H9 (cell line): ENCODE data around the gene ASB18. TPM values are rescaled to one million over a fixed set of nuclear protein-coding genes. Genes with fewer than 3 reads are reported as not detected.
A peak's percentile ranks its signal among the peaks of the same experiment; 100 is the strongest.

Experiments
- DNase-seq: peaks from one replicate; pipeline ENCODE4 v3.0.0-alpha.2; 2017
- H2AFZ ChIP-seq: one replicate; pipeline ENCODE4 v1.6.1; 2013; ENCODE audit warnings: mild to moderate bottlenecking, low read length, control low read depth, moderate library complexity
- H2AK5ac ChIP-seq: 2 replicates; pipeline ENCODE4 v1.6.1; 2013; ENCODE audit warnings: low read length, control low read depth, mixed read lengths; ENCODE audit not compliant: insufficient read length
- H2BK120ac ChIP-seq: one replicate; pipeline ENCODE4 v1.6.1; 2013; ENCODE audit warnings: low read depth, mild to moderate bottlenecking, low read length, control low read depth, inconsistent platforms; ENCODE audit not compliant: poor library complexity, severe bottlenecking
- H2BK12ac ChIP-seq: 2 replicates; pipeline ENCODE4 v1.6.1; 2013; ENCODE audit warnings: low read length, control low read depth, mixed read lengths, low read depth; ENCODE audit not compliant: insufficient read length
- H2BK15ac ChIP-seq: 2 replicates; pipeline ENCODE4 v1.6.1; 2013; ENCODE audit warnings: low read depth, low read length, control low read depth
- H2BK20ac ChIP-seq: one replicate; pipeline ENCODE4 v1.6.1; 2013; ENCODE audit warnings: low read depth, mild to moderate bottlenecking, low read length, control low read depth, inconsistent platforms; ENCODE audit not compliant: poor library complexity, severe bottlenecking
- H2BK5ac ChIP-seq: 2 replicates; pipeline ENCODE4 v1.6.1; 2013; ENCODE audit warnings: low read length, control low read depth, mixed read lengths; ENCODE audit not compliant: insufficient read length
- H3K14ac ChIP-seq: 2 replicates; pipeline ENCODE4 v1.6.1; 2013; ENCODE audit warnings: low read length, control low read depth; ENCODE audit not compliant: insufficient read depth
- H3K18ac ChIP-seq: 2 replicates; pipeline ENCODE4 v1.6.1; 2013; ENCODE audit warnings: low read depth, mild to moderate bottlenecking, mixed read lengths, low read length, control low read depth; ENCODE audit not compliant: insufficient read length
- H3K23ac ChIP-seq: 2 replicates; pipeline ENCODE4 v1.6.1; 2013; ENCODE audit warnings: low read length, control low read depth, mixed read lengths, low read depth; ENCODE audit not compliant: insufficient read length
- H3K23me2 ChIP-seq: 2 replicates; pipeline ENCODE4 v1.6.1; 2013; ENCODE audit warnings: low read depth, mild to moderate bottlenecking, mixed read lengths, low read length, control low read depth; ENCODE audit not compliant: insufficient read length, poor library complexity, severe bottlenecking
- H3K27ac ChIP-seq: 2 replicates; pipeline ENCODE4 v1.5.1; 2013; ENCODE audit warnings: low read length, control low read depth, mixed read lengths, low read depth; ENCODE audit not compliant: insufficient read length
- H3K27me3 ChIP-seq: 2 replicates; pipeline ENCODE4 v1.6.1; 2013; ENCODE audit warnings: low read length, control low read depth, inconsistent platforms; ENCODE audit not compliant: insufficient read depth
- H3K4ac ChIP-seq: 2 replicates; pipeline ENCODE4 v1.6.1; 2013; ENCODE audit warnings: low read depth, mild to moderate bottlenecking, control low read depth, inconsistent platforms, low read length, moderate library complexity
- H3K4me1 ChIP-seq: 2 replicates; pipeline ENCODE4 v1.6.1; 2013; ENCODE audit warnings: low read length, control low read depth, inconsistent platforms; ENCODE audit not compliant: insufficient read depth
- H3K4me2 ChIP-seq: 2 replicates; pipeline ENCODE4 v1.6.1; 2013; ENCODE audit warnings: low read length, control low read depth, mixed read lengths; ENCODE audit not compliant: insufficient read length, insufficient read depth
- H3K56ac ChIP-seq: 2 replicates; pipeline ENCODE4 v1.6.1; 2013; ENCODE audit warnings: low read depth, mild to moderate bottlenecking, mixed read lengths, low read length, control low read depth; ENCODE audit not compliant: insufficient read length
- H3K79me1 ChIP-seq: 2 replicates; pipeline ENCODE4 v1.6.1; 2013; ENCODE audit warnings: low read depth, mild to moderate bottlenecking, moderate library complexity, low read length, control low read depth, inconsistent platforms; ENCODE audit not compliant: insufficient read depth, poor library complexity, severe bottlenecking
- H3K79me2 ChIP-seq: 2 replicates; pipeline ENCODE4 v1.6.1; 2013; ENCODE audit warnings: low read length, control low read depth, inconsistent platforms; ENCODE audit not compliant: insufficient read depth
- H3K9ac ChIP-seq: 2 replicates; pipeline ENCODE4 v1.6.1; 2013; ENCODE audit warnings: low read length, control low read depth, mixed read lengths; ENCODE audit not compliant: insufficient read length; ENCODE audit errors: extremely low read depth
- H3K9me3 ChIP-seq: one replicate; pipeline ENCODE4 v1.6.1; 2013; ENCODE audit warnings: low read depth, low read length, inconsistent platforms; ENCODE audit not compliant: control insufficient read depth
- H3T11ph ChIP-seq: one replicate; pipeline ENCODE4 v1.6.1; 2013; ENCODE audit warnings: mild to moderate bottlenecking, low read length, control low read depth, inconsistent platforms
- H4K20me1 ChIP-seq: one replicate; pipeline ENCODE4 v1.6.1; 2013; ENCODE audit not compliant: control insufficient read depth, insufficient read length, insufficient read depth
- H4K5ac ChIP-seq: 2 replicates; pipeline ENCODE4 v1.6.1; 2013; ENCODE audit warnings: low read depth, mild to moderate bottlenecking, mixed read lengths, low read length, control low read depth; ENCODE audit not compliant: insufficient read length
- H4K8ac ChIP-seq: replicated peaks from 2 replicates; pipeline ENCODE4 v1.6.1; 2013; ENCODE audit warnings: low read length, control low read depth, mixed read lengths, low read depth; ENCODE audit not compliant: insufficient read length
- H4K91ac ChIP-seq: 2 replicates; pipeline ENCODE4 v1.6.1; 2013; ENCODE audit warnings: low read depth, mild to moderate bottlenecking, moderate library complexity, mixed read lengths, low read length, control low read depth; ENCODE audit not compliant: insufficient read length
- H3K27ac Mint-ChIP-seq, 3 experiments: 2 replicates in 2 of 3; 3 replicates in 1 of 3; pipeline ENCODE4 v1.8.0; 2020 to 2021; ENCODE audit warnings: mixed read lengths in 3 of 3, mild to moderate bottlenecking in 1 of 3, moderate library complexity in 1 of 3
- H3K27me3 Mint-ChIP-seq: 2 replicates; pipeline ENCODE4 v1.8.0; 2021; ENCODE audit warnings: low read depth, mild to moderate bottlenecking, moderate library complexity, mixed read lengths
- H3K36me3 Mint-ChIP-seq, 3 experiments: 2 replicates in 2 of 3; 3 replicates in 1 of 3; pipeline ENCODE4 v1.8.0; 2020 to 2021; ENCODE audit warnings: low read depth in 3 of 3, mixed read lengths in 3 of 3; ENCODE audit not compliant: insufficient read depth in 1 of 3
- H3K4me1 Mint-ChIP-seq, 2 experiments: 2 replicates each; pipeline ENCODE4 v1.8.0; 2020; ENCODE audit warnings: mixed read lengths in 2 of 2
- H3K4me3 Mint-ChIP-seq, 2 experiments: 2 replicates in 1 of 2; 3 replicates in 1 of 2; pipeline ENCODE4 v1.8.0; 2020 to 2021; ENCODE audit warnings: mild to moderate bottlenecking in 2 of 2, mixed read lengths in 2 of 2, moderate library complexity in 1 of 2
- H3K9me3 Mint-ChIP-seq, 2 experiments: 2 replicates in 1 of 2; 3 replicates in 1 of 2; pipeline ENCODE4 v1.8.0; 2020; ENCODE audit warnings: mild to moderate bottlenecking in 2 of 2, mixed read lengths in 2 of 2, moderate library complexity in 1 of 2
- WGBS: extraction: QIAGEN DNeasy Blood & Tissue Kit; methylation state at CpG from one replicate; pipeline ENCODE4 v1.1.7; 2013; ENCODE audit warnings: missing lambda C conversion rate, low lambda C conversion rate, mixed read lengths; ENCODE audit not compliant: insufficient read length; ENCODE audit errors: extremely low coverage; 5-methylcytosine and 5-hydroxymethylcytosine counted together
- total RNA-seq: library from RNA; stranded (reverse); gene quantifications from 2 replicates; pipeline ENCODE4 v1.2.1, GENCODE V29; 2021
- TF ChIP-seq, protein P1 (sequence below): fragments of 200-600 bp; sonication (generic); conservative IDR thresholded peaks from 3 replicates; pipeline ENCODE4 v1.8.0; 2021; ENCODE audit warnings: antibody characterized with exemption, mild to moderate bottlenecking

ASB18 gene
- total RNA-seq, 1 experiment from 2014 or later: not detected

DNA sequence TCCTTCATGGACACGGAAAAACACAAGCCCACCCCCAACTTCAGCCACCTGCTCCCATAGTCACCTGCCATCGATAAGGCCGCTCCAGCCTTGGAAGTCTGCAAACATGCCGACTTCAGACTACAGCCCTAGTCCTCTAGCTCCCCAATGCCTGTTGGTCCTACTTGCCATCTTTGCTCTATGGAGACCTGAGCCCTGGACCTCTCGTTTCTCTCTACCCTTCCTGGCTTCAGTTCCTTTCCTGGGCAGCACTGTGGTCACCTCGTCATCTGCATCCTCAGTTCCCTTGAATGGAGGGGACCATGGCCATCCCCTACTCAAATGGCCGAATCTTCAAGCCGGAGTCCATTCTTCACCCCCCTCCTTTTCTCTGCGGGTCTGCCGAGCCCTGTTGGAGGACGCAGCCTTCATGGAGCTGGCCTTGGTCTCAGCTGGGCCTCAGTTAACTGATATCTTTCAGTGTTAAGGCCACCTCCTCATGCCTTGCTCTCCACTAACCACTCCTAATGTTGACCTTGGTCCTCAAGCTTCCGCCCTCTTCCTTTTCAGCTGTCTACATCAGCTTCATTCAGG, 48.4 kb downstream of the ASB18 start:
- H3K23me2 ChIP-seq: no peaks in the 10 kb centered on the region
- no peaks in the 10 kb centered on the region for H3K36me3 Mint-ChIP-seq

More for the DNA sequence above, 48.4 kb downstream of the ASB18 start:
- WGBS: no CpG with 5 or more reads among the region's 12 CpGs
- peak overlapping the region in 1 of 3 experiments; percentile 8; a peak in 1 of 7 replicates for H3K27ac Mint-ChIP-seq
- H3K9me3 Mint-ChIP-seq: no peaks in the 10 kb centered on the region
- TF ChIP-seq, protein P1, sequence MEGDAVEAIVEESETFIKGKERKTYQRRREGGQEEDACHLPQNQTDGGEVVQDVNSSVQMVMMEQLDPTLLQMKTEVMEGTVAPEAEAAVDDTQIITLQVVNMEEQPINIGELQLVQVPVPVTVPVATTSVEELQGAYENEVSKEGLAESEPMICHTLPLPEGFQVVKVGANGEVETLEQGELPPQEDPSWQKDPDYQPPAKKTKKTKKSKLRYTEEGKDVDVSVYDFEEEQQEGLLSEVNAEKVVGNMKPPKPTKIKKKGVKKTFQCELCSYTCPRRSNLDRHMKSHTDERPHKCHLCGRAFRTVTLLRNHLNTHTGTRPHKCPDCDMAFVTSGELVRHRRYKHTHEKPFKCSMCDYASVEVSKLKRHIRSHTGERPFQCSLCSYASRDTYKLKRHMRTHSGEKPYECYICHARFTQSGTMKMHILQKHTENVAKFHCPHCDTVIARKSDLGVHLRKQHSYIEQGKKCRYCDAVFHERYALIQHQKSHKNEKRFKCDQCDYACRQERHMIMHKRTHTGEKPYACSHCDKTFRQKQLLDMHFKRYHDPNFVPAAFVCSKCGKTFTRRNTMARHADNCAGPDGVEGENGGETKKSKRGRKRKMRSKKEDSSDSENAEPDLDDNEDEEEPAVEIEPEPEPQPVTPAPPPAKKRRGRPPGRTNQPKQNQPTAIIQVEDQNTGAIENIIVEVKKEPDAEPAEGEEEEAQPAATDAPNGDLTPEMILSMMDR: no peak
- Histone ChIP-seq H3K9ac (no peak overlapping the region), H2BK5ac (no peak overlapping the region), H3K56ac (no peak overlapping the region), H3K27me3 (no peaks in the 10 kb centered on the region), H3K27ac (no peak overlapping the region), H2BK12ac (no peak overlapping the region), H3K23ac (no peak overlapping the region), H3K4me2 (no peak overlapping the region), H3T11ph (no peak overlapping the region), H3K9me3 (no peaks in the 10 kb centered on the region), H4K5ac (no peak overlapping the region), H3K4me1 (no peaks in the 10 kb centered on the region), H4K91ac (no peak overlapping the region), H3K4ac (no peak overlapping the region), H3K14ac (no peak overlapping the region), H4K8ac (no peak overlapping the region), H3K18ac (no peak overlapping the region), H3K79me1 (no peaks in the 10 kb centered on the region), H2AK5ac (no peak overlapping the region), H3K79me2 (no peaks in the 10 kb centered on the region), H2BK20ac (no peak overlapping the region), H2BK120ac (no peak overlapping the region), H4K20me1 (no peaks in the 10 kb centered on the region), H2AFZ (no peak overlapping the region), H2BK15ac (no peak overlapping the region)
- peak; percentile 12 for DNase-seq
- H3K4me1 Mint-ChIP-seq: no peaks in the 10 kb centered on the region
- peaks cover 20% of the 10 kb centered on the region for H3K27me3 Mint-ChIP-seq
- H3K4me3 Mint-ChIP-seq: no peak overlapping the region
